HL-60 (cell line): ENCODE data around the gene ARL11.

Experiments used
- DNase-seq, 2 experiments: peaks; one replicate each; pipeline ENCODE4 v3.0.0-alpha.2; 2010 to 2020; ENCODE audit warnings: low read depth in 1 of 2, low spot score in 1 of 2
- H3K27ac ChIP-seq: fragments of 250-450 bp; sonication (Bioruptor Pico); replicated peaks from 2 replicates; pipeline ENCODE4 v1.5.1; 2020; ENCODE audit warnings: mild to moderate bottlenecking, moderate library complexity
- H3K27me3 ChIP-seq: fragments of 250-450 bp; sonication (Bioruptor Pico); 2 replicates; pipeline ENCODE4 v1.5.1; 2021; ENCODE audit warnings: mild to moderate bottlenecking, moderate library complexity; ENCODE audit not compliant: insufficient read depth, poor library complexity, severe bottlenecking
- H3K4me3 ChIP-seq: replicated peaks from 2 replicates; pipeline ENCODE4 v1.5.1; 2011; ENCODE audit warnings: mild to moderate bottlenecking, control low read depth, low read length; ENCODE audit not compliant: insufficient read depth
- GABPA ChIP-seq: IDR thresholded peaks from 2 replicates; pipeline ENCODE4 v1.6.1; 2012; ENCODE audit warnings: low read depth
- POLR2AphosphoS5 ChIP-seq: IDR thresholded peaks from 2 replicates; pipeline ENCODE4 v1.6.1; 2012; ENCODE audit warnings: low read depth
- SPI1 ChIP-seq: IDR thresholded peaks from 2 replicates; pipeline ENCODE4 v1.6.1; 2012; ENCODE audit warnings: low read depth, mild to moderate bottlenecking, borderline replicate concordance
- TF ChIP-seq, protein P1 (sequence below): IDR thresholded peaks from one replicate; pipeline ENCODE4 v1.5.1; 2011; ENCODE audit warnings: low read length, control low read depth, inconsistent platforms; ENCODE audit not compliant: insufficient read depth
- TF ChIP-seq, protein P2 (sequence below): IDR thresholded peaks from 2 replicates; pipeline ENCODE4 v1.6.1; 2012; ENCODE audit warnings: low read depth; ENCODE audit not compliant: insufficient replicate concordance

The ARL11 gene

GRCh38 chr13:49657241-49657641 is 28.9 kb downstream of the ARL11 start:
- Histone ChIP-seq H3K27ac (no peak overlapping the region), H3K27me3 (no peaks in the 10 kb centered on the region), H3K4me3 (no peak overlapping the region)
- TF ChIP-seq, protein P1, sequence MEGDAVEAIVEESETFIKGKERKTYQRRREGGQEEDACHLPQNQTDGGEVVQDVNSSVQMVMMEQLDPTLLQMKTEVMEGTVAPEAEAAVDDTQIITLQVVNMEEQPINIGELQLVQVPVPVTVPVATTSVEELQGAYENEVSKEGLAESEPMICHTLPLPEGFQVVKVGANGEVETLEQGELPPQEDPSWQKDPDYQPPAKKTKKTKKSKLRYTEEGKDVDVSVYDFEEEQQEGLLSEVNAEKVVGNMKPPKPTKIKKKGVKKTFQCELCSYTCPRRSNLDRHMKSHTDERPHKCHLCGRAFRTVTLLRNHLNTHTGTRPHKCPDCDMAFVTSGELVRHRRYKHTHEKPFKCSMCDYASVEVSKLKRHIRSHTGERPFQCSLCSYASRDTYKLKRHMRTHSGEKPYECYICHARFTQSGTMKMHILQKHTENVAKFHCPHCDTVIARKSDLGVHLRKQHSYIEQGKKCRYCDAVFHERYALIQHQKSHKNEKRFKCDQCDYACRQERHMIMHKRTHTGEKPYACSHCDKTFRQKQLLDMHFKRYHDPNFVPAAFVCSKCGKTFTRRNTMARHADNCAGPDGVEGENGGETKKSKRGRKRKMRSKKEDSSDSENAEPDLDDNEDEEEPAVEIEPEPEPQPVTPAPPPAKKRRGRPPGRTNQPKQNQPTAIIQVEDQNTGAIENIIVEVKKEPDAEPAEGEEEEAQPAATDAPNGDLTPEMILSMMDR = no peak
- no peak for TF ChIP-seq GABPA
- DNase-seq = no peak

- Histone ChIP-seq H3K4me3 (no peak overlapping the region), H3K27ac (no peak overlapping the region), H3K27me3 (no peaks in the 10 kb centered on the region)
- TF ChIP-seq, protein P1 = no peak
- TF ChIP-seq GABPA (no peak), POLR2AphosphoS5 (no peak), SPI1 (no peak)
- TF ChIP-seq, protein P2, sequence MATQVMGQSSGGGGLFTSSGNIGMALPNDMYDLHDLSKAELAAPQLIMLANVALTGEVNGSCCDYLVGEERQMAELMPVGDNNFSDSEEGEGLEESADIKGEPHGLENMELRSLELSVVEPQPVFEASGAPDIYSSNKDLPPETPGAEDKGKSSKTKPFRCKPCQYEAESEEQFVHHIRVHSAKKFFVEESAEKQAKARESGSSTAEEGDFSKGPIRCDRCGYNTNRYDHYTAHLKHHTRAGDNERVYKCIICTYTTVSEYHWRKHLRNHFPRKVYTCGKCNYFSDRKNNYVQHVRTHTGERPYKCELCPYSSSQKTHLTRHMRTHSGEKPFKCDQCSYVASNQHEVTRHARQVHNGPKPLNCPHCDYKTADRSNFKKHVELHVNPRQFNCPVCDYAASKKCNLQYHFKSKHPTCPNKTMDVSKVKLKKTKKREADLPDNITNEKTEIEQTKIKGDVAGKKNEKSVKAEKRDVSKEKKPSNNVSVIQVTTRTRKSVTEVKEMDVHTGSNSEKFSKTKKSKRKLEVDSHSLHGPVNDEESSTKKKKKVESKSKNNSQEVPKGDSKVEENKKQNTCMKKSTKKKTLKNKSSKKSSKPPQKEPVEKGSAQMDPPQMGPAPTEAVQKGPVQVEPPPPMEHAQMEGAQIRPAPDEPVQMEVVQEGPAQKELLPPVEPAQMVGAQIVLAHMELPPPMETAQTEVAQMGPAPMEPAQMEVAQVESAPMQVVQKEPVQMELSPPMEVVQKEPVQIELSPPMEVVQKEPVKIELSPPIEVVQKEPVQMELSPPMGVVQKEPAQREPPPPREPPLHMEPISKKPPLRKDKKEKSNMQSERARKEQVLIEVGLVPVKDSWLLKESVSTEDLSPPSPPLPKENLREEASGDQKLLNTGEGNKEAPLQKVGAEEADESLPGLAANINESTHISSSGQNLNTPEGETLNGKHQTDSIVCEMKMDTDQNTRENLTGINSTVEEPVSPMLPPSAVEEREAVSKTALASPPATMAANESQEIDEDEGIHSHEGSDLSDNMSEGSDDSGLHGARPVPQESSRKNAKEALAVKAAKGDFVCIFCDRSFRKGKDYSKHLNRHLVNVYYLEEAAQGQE = no peak
- no peak for DNase-seq
These were observed 36.3 kb downstream of the ARL11 start for GRCh38 chr13:49664606-49665005.

DNA sequence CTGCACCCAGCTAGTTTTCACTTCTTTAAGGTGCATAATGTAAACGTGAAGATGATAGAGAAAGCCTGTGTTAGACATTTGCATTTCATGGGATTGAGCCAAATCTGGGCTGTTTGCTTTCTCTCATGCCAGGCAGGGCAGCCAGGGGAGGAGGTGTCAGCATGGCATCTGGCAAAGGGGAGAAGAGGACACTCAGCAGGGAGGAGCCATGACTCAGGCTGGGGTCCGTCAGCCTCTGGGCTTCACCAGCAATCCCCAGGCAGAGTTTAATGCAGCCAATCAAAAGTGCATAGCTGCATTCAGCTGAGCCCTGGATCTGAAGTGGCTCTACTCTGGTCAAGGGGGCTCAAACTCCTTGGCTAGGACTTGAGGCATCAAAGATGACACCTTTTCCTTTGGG is 39.5 kb downstream of the ARL11 start:
- TF ChIP-seq GABPA (no peak), SPI1 (no peak)
- TF ChIP-seq, protein P1 = no peak

GRCh38 chr13:49669735-49670309 is 41.5 kb downstream of the ARL11 start:
- Histone ChIP-seq H3K4me3 (no peak overlapping the region), H3K27me3 (no peaks in the 10 kb centered on the region), H3K27ac (no peak overlapping the region)
- TF ChIP-seq, protein P1 = peak; percentile 65
- TF ChIP-seq GABPA (no peak), POLR2AphosphoS5 (no peak), SPI1 (no peak)
- TF ChIP-seq, protein P2 = no peak
- DNase-seq = peak; percentile 41 to 59

More for the DNA sequence above, 39.5 kb downstream of the ARL11 start:
- no peaks in the 10 kb centered on the region for H3K27me3 ChIP-seq
- H3K27ac ChIP-seq = no peak overlapping the region
- DNase-seq = no peak
- no peak overlapping the region for H3K4me3 ChIP-seq
